ENCODE data around the gene UPF1.
A peak's percentile ranks its signal among the peaks of the same experiment; 100 is the strongest.

Gene UPF1

DNA sequence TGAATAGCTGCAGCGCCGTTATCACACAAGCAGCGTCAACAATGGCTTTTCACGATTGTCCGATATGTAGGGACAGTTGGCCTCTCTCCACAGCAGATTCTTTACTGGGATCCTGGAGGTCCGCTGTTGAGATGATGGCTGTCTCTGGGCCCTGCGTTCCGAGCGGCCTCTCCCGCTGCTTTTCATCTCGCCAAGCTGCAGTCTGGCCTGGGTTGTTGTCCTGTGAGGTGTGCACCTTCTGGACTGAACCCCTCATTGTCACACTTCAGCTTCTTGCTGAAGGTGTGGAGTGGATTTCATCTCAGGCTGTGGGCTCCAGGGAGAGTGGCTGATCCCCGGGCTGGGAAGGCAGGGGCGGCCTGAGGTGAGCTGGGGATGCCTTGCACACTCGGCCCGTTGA is 9.6 kb downstream of the UPF1 start:
- no peaks in the 10 kb centered on the region for H3K27me3 ChIP-seq (ENCODE audit: insufficient read depth, low read length)
- peaks cover 18% of the 10 kb centered on the region for H3K36me3 ChIP-seq (ENCODE audit: insufficient read depth, low read length)
- H3K27ac ChIP-seq (ENCODE audit: low read depth, low read length) = no peak overlapping the region
- H3K9me3 ChIP-seq (ENCODE audit: insufficient read depth, low read depth, low read length) = no peaks in the 10 kb centered on the region
- no peak overlapping the region for H3K4me3 ChIP-seq (ENCODE audit: low read length)
- WGBS = 94% methylated on average over 15 of the region's 15 CpGs
- peaks cover 8% of the 10 kb centered on the region for H3K4me1 ChIP-seq (ENCODE audit: insufficient read depth, low read length)
- 0 out of 2 replicates have a peak overlapping the region, but pooled peaks have one; percentile 45 for H3K9ac ChIP-seq (ENCODE audit: low read depth, low read length)

- Histone ChIP-seq H3K36me3 (ENCODE audit: insufficient read depth, low read length) (peaks cover 16% of the 10 kb centered on the region), H3K4me3 (ENCODE audit: low read length) (no peak overlapping the region), H3K4me1 (ENCODE audit: insufficient read depth, low read length) (peaks cover 8% of the 10 kb centered on the region), H3K27ac (ENCODE audit: low read depth, low read length) (no peak overlapping the region), H3K9ac (ENCODE audit: low read depth, low read length) (no peak overlapping the region), H3K9me3 (ENCODE audit: insufficient read depth, low read depth, low read length) (no peaks in the 10 kb centered on the region), H3K27me3 (ENCODE audit: insufficient read depth, low read length) (no peaks in the 10 kb centered on the region)
- WGBS = 91% methylated on average over 7 of the region's 7 CpGs
These were observed 10.4 kb downstream of the UPF1 start for GRCh38 chr19:18842166-18842565.

DNA sequence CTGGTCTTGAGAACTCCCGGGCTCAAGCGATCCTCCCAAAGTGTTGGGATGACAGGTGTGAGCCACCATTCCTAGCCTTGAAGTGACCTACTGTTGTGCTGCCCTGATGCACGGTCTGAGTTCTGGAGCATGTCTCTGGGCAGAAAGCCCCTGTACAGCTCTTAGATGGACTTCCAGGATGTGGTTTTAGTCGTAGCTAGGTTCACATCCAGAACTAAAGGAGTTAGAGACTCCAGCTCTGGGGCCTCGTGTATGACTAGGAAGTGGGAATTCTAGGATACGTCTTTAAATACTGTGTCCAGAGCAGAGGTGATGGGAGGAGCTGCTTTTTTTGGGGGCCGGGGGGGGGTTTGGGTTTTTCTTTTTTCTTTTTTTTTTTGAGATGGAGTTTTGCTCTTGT is 12.2 kb downstream of the UPF1 start:
- Histone ChIP-seq H3K9ac (ENCODE audit: low read depth, low read length) (no peak overlapping the region), H3K4me3 (ENCODE audit: low read length) (no peak overlapping the region), H3K36me3 (ENCODE audit: insufficient read depth, low read length) (peaks cover 20% of the 10 kb centered on the region), H3K9me3 (ENCODE audit: insufficient read depth, low read depth, low read length) (no peaks in the 10 kb centered on the region), H3K27me3 (ENCODE audit: insufficient read depth, low read length) (no peaks in the 10 kb centered on the region), H3K27ac (ENCODE audit: low read depth, low read length) (no peak overlapping the region), H3K4me1 (ENCODE audit: insufficient read depth, low read length) (peaks cover 8% of the 10 kb centered on the region)
- 89% methylated on average over 7 of the region's 7 CpGs for WGBS

DNA sequence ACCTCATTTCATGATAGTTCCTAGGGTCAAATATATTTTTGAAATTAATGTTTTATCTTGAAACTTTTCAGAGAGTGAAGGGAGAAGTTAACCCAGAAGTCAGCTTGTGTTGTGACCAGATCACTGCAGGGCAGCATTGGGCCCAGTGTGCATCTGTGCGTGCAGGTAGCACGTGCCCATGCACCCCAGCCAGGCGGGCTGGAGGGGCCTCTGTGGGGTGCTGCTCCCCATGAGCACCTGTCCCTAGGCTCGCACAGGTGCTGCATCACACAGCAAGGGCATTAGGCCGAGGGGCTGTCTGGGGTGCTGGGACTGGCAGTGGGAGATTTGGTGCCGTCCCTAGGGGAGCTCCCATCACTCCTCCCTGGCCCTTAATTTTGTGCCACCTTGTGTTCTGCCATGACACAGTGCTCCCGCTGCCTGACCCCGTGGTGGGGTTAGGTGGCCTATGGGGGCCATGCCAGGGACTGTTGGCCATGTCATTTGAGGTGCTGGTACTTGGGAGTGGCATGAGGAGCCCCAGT is 13.1 kb downstream of the UPF1 start:
- no peaks in the 10 kb centered on the region for H3K9me3 ChIP-seq (ENCODE audit: insufficient read depth, low read depth, low read length)
- H3K4me3 ChIP-seq (ENCODE audit: low read length) = no peak overlapping the region
- no peaks in the 10 kb centered on the region for H3K27me3 ChIP-seq (ENCODE audit: insufficient read depth, low read length)
- 0 out of 2 replicates have a peak, but pooled peaks cover 2% of the 10 kb centered on the region for H3K4me1 ChIP-seq (ENCODE audit: insufficient read depth, low read length)
- WGBS = 94% methylated on average over 8 of the region's 8 CpGs
- H3K27ac ChIP-seq (ENCODE audit: low read depth, low read length) = no peak overlapping the region
- no peak overlapping the region for H3K9ac ChIP-seq (ENCODE audit: low read depth, low read length)
- peaks cover 24% of the 10 kb centered on the region for H3K36me3 ChIP-seq (ENCODE audit: insufficient read depth, low read length)

DNA sequence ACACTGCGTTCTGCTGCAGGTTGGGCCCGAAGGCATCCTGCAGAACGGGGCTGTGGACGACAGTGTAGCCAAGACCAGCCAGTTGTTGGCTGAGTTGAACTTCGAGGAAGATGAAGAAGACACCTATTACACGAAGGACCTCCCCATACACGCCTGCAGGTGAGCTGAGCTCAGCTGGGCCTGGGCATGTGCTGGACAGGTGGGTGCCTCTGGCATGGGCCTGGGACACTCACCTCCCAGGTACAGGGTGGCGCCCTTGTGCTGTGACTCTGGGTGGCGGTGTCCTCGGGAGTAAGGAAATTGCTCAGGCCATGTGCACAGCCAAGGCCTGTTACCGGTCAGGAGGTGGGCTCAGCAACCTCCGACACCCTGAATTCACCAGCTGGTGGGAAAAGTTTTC is 14.2 kb downstream of the UPF1 start:
- H3K36me3 ChIP-seq (ENCODE audit: insufficient read depth, low read length) = peaks cover 35% of the 10 kb centered on the region
- WGBS = 94% methylated on average over 12 of the region's 12 CpGs

DNA sequence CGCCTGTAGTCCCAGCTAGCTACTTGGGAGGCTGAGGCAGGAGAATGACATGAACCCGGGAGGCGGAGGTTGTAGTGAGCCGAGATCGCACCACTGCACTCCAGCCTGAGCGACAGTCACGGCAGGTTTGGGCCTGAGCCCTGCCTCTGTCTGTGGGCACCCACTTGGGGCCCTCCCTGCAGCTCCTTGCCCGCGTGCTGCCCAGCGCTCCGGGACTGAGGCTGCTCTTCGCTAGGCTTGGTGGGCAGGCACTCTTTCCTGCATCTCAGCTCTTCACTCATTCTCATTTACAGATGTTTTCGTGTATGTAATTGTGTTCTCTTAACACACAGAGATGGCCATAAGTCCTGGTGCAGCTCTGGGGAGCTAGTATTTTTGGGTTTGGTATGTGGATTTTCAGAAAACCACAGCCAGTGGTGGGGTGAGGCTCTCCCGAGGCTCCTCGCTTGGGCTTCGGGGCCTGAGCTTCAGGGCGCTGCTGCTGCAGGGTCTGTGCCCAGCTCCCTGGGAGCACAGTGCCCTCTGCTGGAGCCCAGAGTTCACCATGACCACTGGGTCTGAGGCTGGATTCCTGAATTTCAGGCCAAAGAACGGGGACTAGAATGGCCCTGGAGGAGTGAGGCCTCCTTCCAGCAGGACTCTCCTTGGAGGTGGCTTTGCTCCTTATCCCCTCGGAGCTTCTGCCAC is 15.2 kb downstream of the UPF1 start:
- no peaks in the 10 kb centered on the region for H3K4me1 ChIP-seq (ENCODE audit: insufficient read depth, low read length)
- no peaks in the 10 kb centered on the region for H3K27me3 ChIP-seq (ENCODE audit: insufficient read depth, low read length)
- no peak overlapping the region for H3K9ac ChIP-seq (ENCODE audit: low read depth, low read length)
- H3K4me3 ChIP-seq (ENCODE audit: low read length) = no peak overlapping the region
- 79% methylated on average over 18 of the region's 19 CpGs for WGBS
- H3K9me3 ChIP-seq (ENCODE audit: insufficient read depth, low read depth, low read length) = no peaks in the 10 kb centered on the region
- H3K27ac ChIP-seq (ENCODE audit: low read depth, low read length) = no peak overlapping the region
- H3K36me3 ChIP-seq (ENCODE audit: insufficient read depth, low read length) = peaks cover 45% of the 10 kb centered on the region

More for the DNA sequence above, 14.2 kb downstream of the UPF1 start:
- no peaks in the 10 kb centered on the region for H3K27me3 ChIP-seq (ENCODE audit: insufficient read depth, low read length)
- no peaks in the 10 kb centered on the region for H3K4me1 ChIP-seq (ENCODE audit: insufficient read depth, low read length)
- no peaks in the 10 kb centered on the region for H3K9me3 ChIP-seq (ENCODE audit: insufficient read depth, low read depth, low read length)
- H3K9ac ChIP-seq (ENCODE audit: low read depth, low read length) = no peak overlapping the region
- H3K27ac ChIP-seq (ENCODE audit: low read depth, low read length) = no peak overlapping the region
- H3K4me3 ChIP-seq (ENCODE audit: low read length) = no peak overlapping the region

GRCh38 chr19:18847549-18848463 is 16.0 kb downstream of the UPF1 start:
- Histone ChIP-seq H3K9ac (ENCODE audit: low read depth, low read length) (no peak overlapping the region), H3K27me3 (ENCODE audit: insufficient read depth, low read length) (no peaks in the 10 kb centered on the region)
- 95% methylated on average over 24 of the region's 24 CpGs for WGBS

GRCh38 chr19:18848878-18849661 is 17.3 kb downstream of the UPF1 start:
- no peaks in the 10 kb centered on the region for H3K4me1 ChIP-seq (ENCODE audit: insufficient read depth, low read length)
- 95% methylated on average over 23 of the region's 23 CpGs for WGBS
- no peak overlapping the region for H3K4me3 ChIP-seq (ENCODE audit: low read length)
- no peak overlapping the region for H3K27ac ChIP-seq (ENCODE audit: low read depth, low read length)
- no peaks in the 10 kb centered on the region for H3K27me3 ChIP-seq (ENCODE audit: insufficient read depth, low read length)
- no peaks in the 10 kb centered on the region for H3K9me3 ChIP-seq (ENCODE audit: insufficient read depth, low read depth, low read length)
- H3K9ac ChIP-seq (ENCODE audit: low read depth, low read length) = no peak overlapping the region
- H3K36me3 ChIP-seq (ENCODE audit: insufficient read depth, low read length) = peaks cover 64% of the 10 kb centered on the region

More at GRCh38 chr19:18847549-18848463, 16.0 kb downstream of the UPF1 start:
- H3K9me3 ChIP-seq (ENCODE audit: insufficient read depth, low read depth, low read length) = no peaks in the 10 kb centered on the region
- no peak overlapping the region for H3K4me3 ChIP-seq (ENCODE audit: low read length)
- H3K27ac ChIP-seq (ENCODE audit: low read depth, low read length) = no peak overlapping the region
- no peaks in the 10 kb centered on the region for H3K4me1 ChIP-seq (ENCODE audit: insufficient read depth, low read length)
- H3K36me3 ChIP-seq (ENCODE audit: insufficient read depth, low read length) = peaks cover 52% of the 10 kb centered on the region

- WGBS = 95% methylated on average over 16 of the region's 16 CpGs
- no peaks in the 10 kb centered on the region for H3K9me3 ChIP-seq (ENCODE audit: insufficient read depth, low read depth, low read length)
- peaks cover 73% of the 10 kb centered on the region for H3K36me3 ChIP-seq (ENCODE audit: insufficient read depth, low read length)
- no peaks in the 10 kb centered on the region for H3K4me1 ChIP-seq (ENCODE audit: insufficient read depth, low read length)
- H3K27me3 ChIP-seq (ENCODE audit: insufficient read depth, low read length) = no peaks in the 10 kb centered on the region
- H3K9ac ChIP-seq (ENCODE audit: low read depth, low read length) = no peak overlapping the region
- no peak overlapping the region for H3K4me3 ChIP-seq (ENCODE audit: low read length)
- H3K27ac ChIP-seq (ENCODE audit: low read depth, low read length) = no peak overlapping the region
These were observed 18.2 kb downstream of the UPF1 start for GRCh38 chr19:18849838-18850400.

GRCh38 chr19:18850471-18851375 is 19.0 kb downstream of the UPF1 start:
- Histone ChIP-seq H3K9me3 (ENCODE audit: insufficient read depth, low read depth, low read length) (no peaks in the 10 kb centered on the region), H3K27me3 (ENCODE audit: insufficient read depth, low read length) (no peaks in the 10 kb centered on the region), H3K9ac (ENCODE audit: low read depth, low read length) (no peak overlapping the region), H3K36me3 (ENCODE audit: insufficient read depth, low read length) (peaks cover 79% of the 10 kb centered on the region), H3K27ac (ENCODE audit: low read depth, low read length) (no peak overlapping the region), H3K4me3 (ENCODE audit: low read length) (no peak overlapping the region), H3K4me1 (ENCODE audit: insufficient read depth, low read length) (no peaks in the 10 kb centered on the region)
- WGBS = 93% methylated on average over 26 of the region's 27 CpGs

Measured in HUES64 (cell line).